Measurements from ENCODE around the gene DGKB.

DNA sequence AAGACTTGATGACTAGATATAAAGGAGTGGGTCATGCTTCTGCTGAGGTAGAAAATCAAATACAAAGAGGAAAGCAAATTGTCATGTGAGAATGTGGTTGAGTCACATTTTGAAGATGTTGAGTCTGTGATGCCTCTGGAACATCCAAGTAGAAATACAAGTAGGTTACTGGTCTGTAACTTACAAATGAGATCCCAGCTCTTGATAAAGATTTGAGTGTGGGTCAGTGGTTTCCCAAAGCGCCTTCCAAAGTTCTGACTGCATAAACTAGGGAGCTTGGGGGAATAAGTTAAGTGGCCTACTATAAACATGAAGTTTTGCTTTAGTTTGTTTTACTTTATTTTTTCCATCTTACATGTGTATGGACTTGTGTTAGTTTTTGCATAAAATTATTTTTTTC lies 768.8 kb downstream of the DGKB start:
- TF ChIP-seq, protein P1, sequence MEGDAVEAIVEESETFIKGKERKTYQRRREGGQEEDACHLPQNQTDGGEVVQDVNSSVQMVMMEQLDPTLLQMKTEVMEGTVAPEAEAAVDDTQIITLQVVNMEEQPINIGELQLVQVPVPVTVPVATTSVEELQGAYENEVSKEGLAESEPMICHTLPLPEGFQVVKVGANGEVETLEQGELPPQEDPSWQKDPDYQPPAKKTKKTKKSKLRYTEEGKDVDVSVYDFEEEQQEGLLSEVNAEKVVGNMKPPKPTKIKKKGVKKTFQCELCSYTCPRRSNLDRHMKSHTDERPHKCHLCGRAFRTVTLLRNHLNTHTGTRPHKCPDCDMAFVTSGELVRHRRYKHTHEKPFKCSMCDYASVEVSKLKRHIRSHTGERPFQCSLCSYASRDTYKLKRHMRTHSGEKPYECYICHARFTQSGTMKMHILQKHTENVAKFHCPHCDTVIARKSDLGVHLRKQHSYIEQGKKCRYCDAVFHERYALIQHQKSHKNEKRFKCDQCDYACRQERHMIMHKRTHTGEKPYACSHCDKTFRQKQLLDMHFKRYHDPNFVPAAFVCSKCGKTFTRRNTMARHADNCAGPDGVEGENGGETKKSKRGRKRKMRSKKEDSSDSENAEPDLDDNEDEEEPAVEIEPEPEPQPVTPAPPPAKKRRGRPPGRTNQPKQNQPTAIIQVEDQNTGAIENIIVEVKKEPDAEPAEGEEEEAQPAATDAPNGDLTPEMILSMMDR (conservative IDR thresholded peaks at IDR 0.05) = no peak
- no peak for TF ChIP-seq EZH2 (IDR thresholded peaks at IDR 0.05; ENCODE audit: low read depth)

All from PC-9 (cell line).